K562 (cell line): Measurements from ENCODE around the gene TSPAN18. TPM values are rescaled to one million over a fixed set of nuclear protein-coding genes. Genes with fewer than 3 reads are reported as not detected.

Experiments
- ADNP ChIP-seq: fragments of 200-800 bp; sonication (Bioruptor generic); IDR thresholded peaks from 2 replicates; pipeline ENCODE4 v1.6.1; 2016; ENCODE audit warnings: missing genetic modification characterization, missing compliant biosample characterization
- ARNT ChIP-seq, 2 experiments: fragments of 450-650 bp; IDR thresholded peaks; 2 replicates each; pipeline ENCODE4 v1.6.1; 2016; ENCODE audit warnings: mild to moderate bottlenecking in 1 of 2
- ATF3 ChIP-seq, 2 experiments: fragments of 450-650 bp in 1 of 2; sonication (generic) in 1 of 2; formaldehyde crosslinking in 1 of 2; IDR thresholded peaks in 1 of 2; conservative IDR thresholded peaks in 1 of 2; 2 replicates each; pipeline versions ENCODE4 v1.6.1 to v1.8.1; 2016 to 2023; ENCODE audit warnings: mild to moderate bottlenecking in 2 of 2, moderate library complexity in 2 of 2, inconsistent platforms in 1 of 2, missing genetic modification reagents in 1 of 2
- ATF7 ChIP-seq: fragments of 450-650 bp; IDR thresholded peaks from 2 replicates; pipeline ENCODE4 v1.7.1; 2014; ENCODE audit warnings: mild to moderate bottlenecking, moderate library complexity
- EGR1 ChIP-seq: fragments of 450-650 bp; conservative IDR thresholded peaks from 2 replicates; pipeline ENCODE4 v1.6.1; 2017; ENCODE audit warnings: mild to moderate bottlenecking
- ETV1 ChIP-seq: fragments of 450-650 bp; conservative IDR thresholded peaks from 2 replicates; pipeline ENCODE4 v1.6.1; 2016; ENCODE audit warnings: missing genetic modification characterization, control low read depth, low read depth, missing compliant biosample characterization
- FOSL1 ChIP-seq: fragments of 200-800 bp; sonication (Bioruptor generic); conservative IDR thresholded peaks from 2 replicates; pipeline ENCODE4 v1.6.1; 2016; ENCODE audit warnings: missing genetic modification characterization, missing compliant biosample characterization
- HDAC1 ChIP-seq, 2 experiments: fragments of 450-650 bp; IDR thresholded peaks; 2 replicates each; pipeline ENCODE4 v1.6.1; 2016 to 2017; ENCODE audit warnings: inconsistent platforms in 1 of 2, mild to moderate bottlenecking in 1 of 2, moderate library complexity in 1 of 2
- HNRNPLL ChIP-seq: fragments of 200-400 bp; formaldehyde crosslinking; IDR thresholded peaks from 2 replicates; pipeline ENCODE4 v1.6.1; 2017; ENCODE audit warnings: low read length, low read depth, mild to moderate bottlenecking; ENCODE audit not compliant: poor library complexity, severe bottlenecking
- MAX ChIP-seq: sonication (generic); formaldehyde crosslinking; IDR thresholded peaks from 2 replicates; pipeline ENCODE4 v1.9.0; 2022; ENCODE audit warnings: mild to moderate bottlenecking, missing genetic modification reagents
- MCM3 ChIP-seq: fragments of 450-650 bp; IDR thresholded peaks from 2 replicates; pipeline ENCODE4 v1.6.1; 2016
- MXI1 ChIP-seq: IDR thresholded peaks from 2 replicates; pipeline ENCODE4 v1.6.1; 2011; ENCODE audit warnings: low read depth, mild to moderate bottlenecking, improper control_type of control experiment, low read length
- NELFE ChIP-seq: IDR thresholded peaks from 2 replicates; pipeline ENCODE4 v1.6.1; 2011; ENCODE audit warnings: mild to moderate bottlenecking; ENCODE audit not compliant: insufficient read depth, insufficient read length
- NFXL1 ChIP-seq: fragments of 450-650 bp; formaldehyde crosslinking; IDR thresholded peaks from 2 replicates; pipeline ENCODE4 v1.4.0; 2021; ENCODE audit warnings: mild to moderate bottlenecking
- NR2C2 ChIP-seq, 2 experiments: fragments of 200-800 bp in 1 of 2; sonication (Bioruptor generic) in 1 of 2; sonication (generic) in 1 of 2; formaldehyde crosslinking in 1 of 2; IDR thresholded peaks; 2 replicates each; pipeline versions ENCODE4 v1.6.1 to v1.8.0; 2016 to 2022; ENCODE audit warnings: mild to moderate bottlenecking in 1 of 2, missing compliant biosample characterization in 1 of 2, missing genetic modification characterization in 1 of 2, missing genetic modification reagents in 1 of 2
- NR2F6 ChIP-seq: fragments of 450-650 bp; formaldehyde crosslinking; IDR thresholded peaks from 2 replicates; pipeline ENCODE4 v1.4.0; 2020; ENCODE audit warnings: mild to moderate bottlenecking
- PHF8 ChIP-seq: fragments of 200-600 bp; sonication (generic); IDR thresholded peaks from 2 replicates; pipeline ENCODE4 v1.6.1; 2012; ENCODE audit warnings: mixed run types, mild to moderate bottlenecking, inconsistent platforms, low read length, moderate library complexity, borderline replicate concordance
- RAD51 ChIP-seq: fragments of 450-650 bp; IDR thresholded peaks from 2 replicates; pipeline ENCODE4 v1.7.1; 2016; ENCODE audit warnings: low read depth, mild to moderate bottlenecking, borderline replicate concordance
- RBM17 ChIP-seq: fragments of 200-400 bp; formaldehyde crosslinking; IDR thresholded peaks from 2 replicates; pipeline ENCODE4 v1.6.1; 2017; ENCODE audit warnings: low read depth, mild to moderate bottlenecking, low read length, borderline replicate concordance
- TAF1 ChIP-seq: IDR thresholded peaks from 2 replicates; pipeline ENCODE4 v1.6.1; 2011; ENCODE audit warnings: mild to moderate bottlenecking, low read length, moderate library complexity; ENCODE audit not compliant: insufficient read depth, control insufficient read depth, severe bottlenecking; ENCODE audit errors: extremely low read depth
- TARDBP ChIP-seq: fragments of 450-650 bp; IDR thresholded peaks from 2 replicates; pipeline ENCODE4 v1.6.1; 2016
- ZNF384 ChIP-seq: IDR thresholded peaks from 2 replicates; pipeline ENCODE4 v1.6.1; 2012; ENCODE audit warnings: low read depth, low read length, improper control_type of control experiment
- ZNF695 ChIP-seq: fragments of 450-650 bp; formaldehyde crosslinking; IDR thresholded peaks from 2 replicates; pipeline ENCODE4 v1.4.0; 2020; ENCODE audit warnings: mild to moderate bottlenecking, moderate library complexity
- polyA plus RNA-seq, 8 experiments: library from polyadenylated mRNA; depleted of rRNA in 4 of 8; stranded (reverse) in 5 of 8; unstranded in 3 of 8; fragments of >200 nt; fragmentation: Nextera tagmentation in 2 of 8; fragmentation: Illumina TruSeq in 1 of 8; extraction: Ambion mirVana in 2 of 8; extraction: Trizol in 1 of 8; gene quantifications; 2 replicates each; pipeline versions ENCODE4 v1.2.1 to v1.2.3, GENCODE V29; 2011 to 2014; ENCODE audit warnings: inconsistent platforms in 1 of 8, missing spikeins in 1 of 8
- total RNA-seq, 7 experiments: library from RNA; depleted of rRNA in 6 of 7; stranded (reverse); fragments of >200 nt in 6 of 7; fragmentation: Illumina TruSeq in 2 of 7; extraction: Trizol in 2 of 7; gene quantifications; 2 replicates each; pipeline versions ENCODE4 v1.2.1 to v1.2.3, GENCODE V29; 2011 to 2021; ENCODE audit warnings: low replicate concordance in 1 of 7
- TF ChIP-seq, protein P1 (sequence below): fragments of 150-350 bp; IDR thresholded peaks from 2 replicates; pipeline ENCODE4 v1.6.1; 2014; ENCODE audit warnings: low read depth, mild to moderate bottlenecking, low read length, borderline replicate concordance

Gene TSPAN18
- total and polyA plus RNA-seq, 9 of the 15 experiments (the other 6 are each of a cell fraction or from before 2014, with no cell fraction given) = 0.17 to 0.35 (median 0.22) TPM; not detected in 4

DNA sequence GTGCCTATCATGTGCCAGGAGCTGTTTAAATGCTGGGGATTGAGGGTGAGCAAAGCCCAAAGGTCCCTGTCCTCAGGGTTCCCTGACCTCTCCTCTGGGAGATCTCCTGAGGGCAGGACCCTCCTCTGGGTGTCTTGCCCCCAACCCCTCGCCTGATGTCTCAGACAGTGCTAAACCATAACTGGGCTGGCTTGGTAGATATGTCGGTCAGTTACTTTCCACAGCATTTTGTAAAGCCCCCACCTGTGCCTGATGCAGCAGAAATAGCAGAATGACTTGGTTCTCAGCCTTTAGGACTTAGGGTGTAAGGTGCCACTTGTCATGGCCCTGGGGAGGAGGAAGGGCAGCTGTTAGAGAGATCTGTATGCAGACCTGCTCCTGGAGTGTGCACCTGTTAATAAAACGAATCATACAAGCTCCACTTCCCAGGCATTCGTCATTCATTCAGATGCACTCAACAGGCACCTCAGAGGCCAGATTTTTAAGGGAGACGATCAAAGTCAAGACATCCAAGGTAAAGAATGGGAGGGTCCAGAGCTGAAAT is 135.9 kb downstream of the TSPAN18 start (continued):
- TF ChIP-seq ZNF695 (CRISPR knock-in tag) (no peak), NR2F6 (CRISPR knock-in tag) (no peak), FOSL1 (tag) (peak; percentile 86), MCM3 (no peak), TAF1 (no peak), ADNP (no peak), MXI1 (no peak), MAX (0 out of 2 replicates have a peak, but pooled peaks have one; percentile 9), ARNT (IDR thresholded peaks at IDR 0.05) (no peak), HNRNPLL (no peak), ETV1 (tag) (no peak), NFXL1 (CRISPR knock-in tag) (no peak), NR2C2 (CRISPR knock-in tag; IDR thresholded peaks at IDR 0.05) (no peak), NR2C2 (tag; IDR thresholded peaks at IDR 0.05) (peak; percentile 20; the same call in 1 of the 2 replicates), HDAC1 (IDR thresholded peaks at IDR 0.05) (no peak), TARDBP (no peak), ZNF384 (no peak), ATF3 (IDR thresholded peaks at IDR 0.05) (no peak), ATF3 (CRISPR knock-in tag; conservative IDR thresholded peaks at IDR 0.05) (0 out of 2 replicates have a peak, but pooled peaks have one; percentile 10), RBM17 (no peak), ATF7 (0 out of 2 replicates have a peak, but pooled peaks have one; percentile 3), PHF8 (no peak), RAD51 (no peak), EGR1 (no peak), NELFE (no peak)
- TF ChIP-seq, protein P1, sequence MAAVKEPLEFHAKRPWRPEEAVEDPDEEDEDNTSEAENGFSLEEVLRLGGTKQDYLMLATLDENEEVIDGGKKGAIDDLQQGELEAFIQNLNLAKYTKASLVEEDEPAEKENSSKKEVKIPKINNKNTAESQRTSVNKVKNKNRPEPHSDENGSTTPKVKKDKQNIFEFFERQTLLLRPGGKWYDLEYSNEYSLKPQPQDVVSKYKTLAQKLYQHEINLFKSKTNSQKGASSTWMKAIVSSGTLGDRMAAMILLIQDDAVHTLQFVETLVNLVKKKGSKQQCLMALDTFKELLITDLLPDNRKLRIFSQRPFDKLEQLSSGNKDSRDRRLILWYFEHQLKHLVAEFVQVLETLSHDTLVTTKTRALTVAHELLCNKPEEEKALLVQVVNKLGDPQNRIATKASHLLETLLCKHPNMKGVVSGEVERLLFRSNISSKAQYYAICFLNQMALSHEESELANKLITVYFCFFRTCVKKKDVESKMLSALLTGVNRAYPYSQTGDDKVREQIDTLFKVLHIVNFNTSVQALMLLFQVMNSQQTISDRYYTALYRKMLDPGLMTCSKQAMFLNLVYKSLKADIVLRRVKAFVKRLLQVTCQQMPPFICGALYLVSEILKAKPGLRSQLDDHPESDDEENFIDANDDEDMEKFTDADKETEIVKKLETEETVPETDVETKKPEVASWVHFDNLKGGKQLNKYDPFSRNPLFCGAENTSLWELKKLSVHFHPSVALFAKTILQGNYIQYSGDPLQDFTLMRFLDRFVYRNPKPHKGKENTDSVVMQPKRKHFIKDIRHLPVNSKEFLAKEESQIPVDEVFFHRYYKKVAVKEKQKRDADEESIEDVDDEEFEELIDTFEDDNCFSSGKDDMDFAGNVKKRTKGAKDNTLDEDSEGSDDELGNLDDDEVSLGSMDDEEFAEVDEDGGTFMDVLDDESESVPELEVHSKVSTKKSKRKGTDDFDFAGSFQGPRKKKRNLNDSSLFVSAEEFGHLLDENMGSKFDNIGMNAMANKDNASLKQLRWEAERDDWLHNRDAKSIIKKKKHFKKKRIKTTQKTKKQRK = no peak
